ENCODE results near the gene NAMPT. TPM values are rescaled to one million over a fixed set of nuclear protein-coding genes. Genes with fewer than 3 reads are reported as not detected.
A peak's percentile ranks its signal among the peaks of the same experiment; 100 is the strongest.

The NAMPT gene
- total and polyA plus RNA-seq, 2 donors (not counting 1 experiment from before 2014, with no cell fraction given) = 57.7 to 155 TPM

DNA sequence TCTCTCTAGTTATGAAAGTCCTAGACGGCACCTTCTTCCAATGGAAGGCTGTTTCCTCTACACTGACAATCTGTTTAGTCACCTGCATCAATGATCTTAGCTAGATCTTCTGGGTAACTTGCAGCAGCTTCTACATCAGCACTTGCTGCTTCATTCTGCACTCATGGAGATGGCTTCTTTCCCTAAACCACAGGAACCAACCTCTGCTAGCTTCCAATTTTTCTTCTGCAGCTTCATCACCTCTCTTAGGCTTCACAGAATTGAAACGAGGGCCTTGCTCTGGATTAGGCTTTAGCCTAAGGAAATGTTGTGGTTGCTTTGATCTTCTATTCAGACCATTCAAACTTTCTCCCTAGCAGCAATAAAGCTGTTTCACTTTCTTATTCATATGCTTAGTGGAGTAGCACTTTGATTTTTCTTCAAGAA lies 24.6 kb downstream of the NAMPT start:
- H4K20me1 ChIP-seq (ENCODE audit: control insufficient read depth, extremely low read depth, insufficient read depth, low read length) = no peaks in the 10 kb centered on the region
- H3K9me3 ChIP-seq (ENCODE audit: control insufficient read depth, insufficient read depth, low read depth, low read length) = no peaks in the 10 kb centered on the region
- no peak for TF ChIP-seq EZH2 (IDR thresholded peaks at IDR 0.05; ENCODE audit: low read length, missing control alignments)
- TF ChIP-seq, protein P1, sequence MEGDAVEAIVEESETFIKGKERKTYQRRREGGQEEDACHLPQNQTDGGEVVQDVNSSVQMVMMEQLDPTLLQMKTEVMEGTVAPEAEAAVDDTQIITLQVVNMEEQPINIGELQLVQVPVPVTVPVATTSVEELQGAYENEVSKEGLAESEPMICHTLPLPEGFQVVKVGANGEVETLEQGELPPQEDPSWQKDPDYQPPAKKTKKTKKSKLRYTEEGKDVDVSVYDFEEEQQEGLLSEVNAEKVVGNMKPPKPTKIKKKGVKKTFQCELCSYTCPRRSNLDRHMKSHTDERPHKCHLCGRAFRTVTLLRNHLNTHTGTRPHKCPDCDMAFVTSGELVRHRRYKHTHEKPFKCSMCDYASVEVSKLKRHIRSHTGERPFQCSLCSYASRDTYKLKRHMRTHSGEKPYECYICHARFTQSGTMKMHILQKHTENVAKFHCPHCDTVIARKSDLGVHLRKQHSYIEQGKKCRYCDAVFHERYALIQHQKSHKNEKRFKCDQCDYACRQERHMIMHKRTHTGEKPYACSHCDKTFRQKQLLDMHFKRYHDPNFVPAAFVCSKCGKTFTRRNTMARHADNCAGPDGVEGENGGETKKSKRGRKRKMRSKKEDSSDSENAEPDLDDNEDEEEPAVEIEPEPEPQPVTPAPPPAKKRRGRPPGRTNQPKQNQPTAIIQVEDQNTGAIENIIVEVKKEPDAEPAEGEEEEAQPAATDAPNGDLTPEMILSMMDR (conservative IDR thresholded peaks at IDR 0.05 in 1 of 2, IDR thresholded peaks at IDR 0.05 in 1 of 2; ENCODE audit: low read depth in 1 of 2, low read length in 2 of 2) = no peak
- H3K4me1 ChIP-seq (ENCODE audit: control insufficient read depth, extremely low read depth, insufficient read depth, low read length) = no peaks in the 10 kb centered on the region
- H3K9ac ChIP-seq (ENCODE audit: insufficient read depth, low read length) = no peak overlapping the region
- no peak overlapping the region for H3K4me2 ChIP-seq (ENCODE audit: extremely low read depth, insufficient read depth, low read length)
- H3K36me3 ChIP-seq (ENCODE audit: control insufficient read depth, insufficient read depth, low read length) = peaks cover 2% of the 10 kb centered on the region
- no peak overlapping the region for H3K4me3 ChIP-seq (replicated peaks in 1 of 4; ENCODE audit: control extremely low read depth in 1 of 4, insufficient read depth in 1 of 4, low read depth in 3 of 4, low read length in 4 of 4)
- no peak overlapping the region for H2AFZ ChIP-seq (ENCODE audit: low read length)
- peak in 1 of 2 donors; percentile 69 for DNase-seq (ENCODE audit: low read depth in 2 of 2)
- H3K27me3 ChIP-seq (ENCODE audit: control insufficient read depth, insufficient read depth, low read length) = no peaks in the 10 kb centered on the region
- no peaks in the 10 kb centered on the region for H3K79me2 ChIP-seq (ENCODE audit: control insufficient read depth, insufficient read depth, low read length)
- no peak overlapping the region for H3K27ac ChIP-seq (ENCODE audit: insufficient read depth, low read length)

GRCh38 chr7:106258789-106259188 lies 26.0 kb downstream of the NAMPT start:
- no peak overlapping the region for H2AFZ ChIP-seq (ENCODE audit: low read length)
- H3K4me1 ChIP-seq (ENCODE audit: control insufficient read depth, extremely low read depth, insufficient read depth, low read length) = no peaks in the 10 kb centered on the region
- H3K4me2 ChIP-seq (ENCODE audit: extremely low read depth, insufficient read depth, low read length) = no peak overlapping the region
- no peaks in the 10 kb centered on the region for H4K20me1 ChIP-seq (ENCODE audit: control insufficient read depth, extremely low read depth, insufficient read depth, low read length)
- no peak overlapping the region for H3K27ac ChIP-seq (ENCODE audit: insufficient read depth, low read length)
- H3K9ac ChIP-seq (ENCODE audit: insufficient read depth, low read length) = no peak overlapping the region
- H3K4me3 ChIP-seq (replicated peaks in 1 of 4; ENCODE audit: control extremely low read depth in 1 of 4, insufficient read depth in 1 of 4, low read depth in 3 of 4, low read length in 4 of 4) = no peak overlapping the region
- no peaks in the 10 kb centered on the region for H3K79me2 ChIP-seq (ENCODE audit: control insufficient read depth, insufficient read depth, low read length)
- no peaks in the 10 kb centered on the region for H3K27me3 ChIP-seq (ENCODE audit: control insufficient read depth, insufficient read depth, low read length)
- no peaks in the 10 kb centered on the region for H3K9me3 ChIP-seq (ENCODE audit: control insufficient read depth, insufficient read depth, low read depth, low read length)
- H3K36me3 ChIP-seq (ENCODE audit: control insufficient read depth, insufficient read depth, low read length) = peaks cover 2% of the 10 kb centered on the region
- no peak for DNase-seq (ENCODE audit: low read depth in 2 of 2)
- TF ChIP-seq, protein P1 (conservative IDR thresholded peaks at IDR 0.05 in 1 of 2, IDR thresholded peaks at IDR 0.05 in 1 of 2; ENCODE audit: low read depth in 1 of 2, low read length in 2 of 2) = no peak
- TF ChIP-seq EZH2 (IDR thresholded peaks at IDR 0.05; ENCODE audit: low read length, missing control alignments) = no peak

GRCh38 chr7:106257752-106258151 lies 27.0 kb downstream of the NAMPT start:
- Histone ChIP-seq H3K9me3 (ENCODE audit: control insufficient read depth, insufficient read depth, low read depth, low read length) (no peaks in the 10 kb centered on the region), H4K20me1 (ENCODE audit: control insufficient read depth, extremely low read depth, insufficient read depth, low read length) (no peaks in the 10 kb centered on the region), H3K4me1 (ENCODE audit: control insufficient read depth, extremely low read depth, insufficient read depth, low read length) (no peaks in the 10 kb centered on the region), H3K79me2 (ENCODE audit: control insufficient read depth, insufficient read depth, low read length) (no peaks in the 10 kb centered on the region), H3K27me3 (ENCODE audit: control insufficient read depth, insufficient read depth, low read length) (no peaks in the 10 kb centered on the region), H3K36me3 (ENCODE audit: control insufficient read depth, insufficient read depth, low read length) (peaks cover 2% of the 10 kb centered on the region), H3K4me3 (replicated peaks in 1 of 4; ENCODE audit: control extremely low read depth in 1 of 4, insufficient read depth in 1 of 4, low read depth in 3 of 4, low read length in 4 of 4) (no peak overlapping the region), H3K4me2 (ENCODE audit: extremely low read depth, insufficient read depth, low read length) (no peak overlapping the region), H2AFZ (ENCODE audit: low read length) (no peak overlapping the region), H3K9ac (ENCODE audit: insufficient read depth, low read length) (no peak overlapping the region), H3K27ac (ENCODE audit: insufficient read depth, low read length) (no peak overlapping the region)
- no peak for DNase-seq (ENCODE audit: low read depth in 2 of 2)
- TF ChIP-seq, protein P1 (conservative IDR thresholded peaks at IDR 0.05 in 1 of 2, IDR thresholded peaks at IDR 0.05 in 1 of 2; ENCODE audit: low read depth in 1 of 2, low read length in 2 of 2) = no peak
- TF ChIP-seq EZH2 (IDR thresholded peaks at IDR 0.05; ENCODE audit: low read length, missing control alignments) = no peak

All from fibroblast of lung (primary cell).